Stimulated activated CD8-positive, alpha-beta memory T cell treated with anti-CD3 and anti-CD28 coated beads, Interleukin-7, amount 100 ng/mL, for 48 hours (primary cell): ENCODE data around the gene TCHP.
"Not testable (repeated sequence)": the region's sequence is repeated elsewhere in the genome, so short reads cannot be mapped to it uniquely, and the experiment has no call there.

ENCODE experiments used
- DNase-seq, 2 donors: peaks; one replicate each; pipeline ENCODE4 v3.0.0-alpha.2; 2020; ENCODE audit warnings: low read depth in 1 of 2; ENCODE audit errors: extremely low read depth in 1 of 2

The TCHP gene

DNA sequence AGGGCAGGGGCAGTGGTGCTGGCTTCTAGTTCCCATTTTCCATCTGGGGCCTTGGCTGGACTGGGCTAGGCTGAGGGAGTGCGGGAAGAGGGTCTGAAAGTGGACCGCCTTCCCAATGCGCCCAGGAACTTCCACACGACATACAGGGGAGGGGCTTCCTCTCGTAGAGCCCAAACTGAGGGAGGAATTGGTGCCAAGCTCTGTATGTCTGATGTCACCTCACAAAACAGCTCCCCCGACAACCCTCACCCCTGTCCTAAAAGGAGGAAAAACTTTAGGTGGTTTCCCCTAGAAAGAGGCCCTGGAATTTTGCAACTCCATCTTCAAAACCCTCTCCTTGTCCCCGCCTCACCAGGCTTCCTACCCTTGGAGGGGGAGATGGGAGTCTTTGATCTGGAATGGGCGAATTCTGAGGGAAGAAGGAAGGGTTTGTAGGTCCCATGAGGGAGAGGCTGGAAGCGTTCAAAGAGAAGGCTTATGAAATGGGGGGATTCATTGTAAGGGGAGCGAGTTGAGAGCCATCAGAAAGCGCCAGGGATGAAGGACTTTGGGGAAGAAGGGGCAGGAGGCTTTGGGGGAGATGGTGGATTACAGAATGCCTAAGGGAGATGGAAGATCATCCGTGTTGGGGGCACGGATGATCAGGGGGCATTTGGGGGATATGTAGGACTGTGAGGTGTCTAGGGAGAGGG lies 20.6 kb upstream of the TCHP start:
- no peak for DNase-seq

DNA sequence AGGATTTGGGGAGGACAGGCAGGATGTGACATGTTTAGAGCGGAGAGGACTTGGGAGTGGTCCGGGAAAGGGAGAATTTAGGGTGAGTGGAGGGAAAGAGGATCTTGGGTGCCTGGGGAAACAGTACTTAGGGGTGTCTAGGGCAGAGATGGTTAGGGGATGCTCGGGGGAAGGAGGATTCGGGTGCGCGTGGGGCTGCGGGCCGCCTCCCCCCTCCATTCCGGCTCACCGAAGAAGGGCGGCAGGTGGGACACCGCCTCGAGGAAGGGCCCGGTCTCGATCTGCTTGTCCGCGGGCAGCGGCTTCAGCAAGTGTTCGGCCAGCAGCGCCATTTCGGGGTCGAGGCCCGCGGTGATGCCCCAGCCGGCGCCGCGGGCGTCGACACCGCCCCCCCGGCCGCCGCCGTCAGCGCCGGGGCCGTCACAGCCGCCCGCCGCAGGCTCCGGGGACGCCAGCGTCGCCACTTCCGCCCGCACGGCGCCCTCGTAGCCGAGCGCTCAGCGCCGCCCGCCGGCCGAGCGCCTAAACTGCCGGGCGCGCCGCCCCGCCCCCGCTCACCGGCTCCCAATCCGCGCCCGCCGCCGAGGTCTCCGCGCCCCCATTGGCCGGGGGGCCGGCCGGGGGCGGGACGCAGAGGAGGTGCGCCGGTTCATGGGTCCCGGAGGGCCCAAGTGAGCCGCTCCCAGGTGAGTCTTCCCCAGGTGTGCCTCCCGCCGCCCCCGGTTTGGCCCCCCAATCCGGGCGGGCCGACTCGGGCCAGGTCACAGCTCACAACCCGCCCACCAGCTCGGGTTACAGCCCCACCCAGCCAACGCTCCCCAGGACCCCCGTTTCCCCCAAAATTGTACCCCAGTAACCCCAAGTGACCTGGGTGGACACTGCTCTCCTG lies 19.8 kb upstream of the TCHP start, which contains the start of gene GLTP:
Gene GLTP (minus strand): TSS at position 499 of the 889 bp plus-strand sequence. CDS start 167 bp downstream, at position 332.
- DNase-seq: peak; percentile 67 to 82

DNA sequence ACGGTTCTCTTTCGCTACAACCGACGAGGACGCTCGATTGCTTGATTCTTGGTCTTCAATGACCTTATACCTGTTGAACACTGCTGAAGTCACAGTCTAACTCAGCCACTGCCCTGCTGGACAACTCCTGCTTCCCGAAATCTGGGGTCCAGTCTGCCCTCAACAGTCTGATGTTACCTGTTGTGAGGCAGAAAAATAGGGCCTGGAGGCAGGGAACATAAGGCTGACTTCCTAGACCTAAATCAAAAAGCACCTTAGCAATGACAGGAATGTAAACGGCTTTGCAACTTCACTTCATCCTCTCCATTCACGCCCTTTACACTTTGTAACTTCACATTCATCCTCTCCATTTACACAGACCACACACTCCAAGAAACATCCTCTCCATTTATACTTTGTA lies 19.1 kb upstream of the TCHP start:
- DNase-seq: no peak

DNA sequence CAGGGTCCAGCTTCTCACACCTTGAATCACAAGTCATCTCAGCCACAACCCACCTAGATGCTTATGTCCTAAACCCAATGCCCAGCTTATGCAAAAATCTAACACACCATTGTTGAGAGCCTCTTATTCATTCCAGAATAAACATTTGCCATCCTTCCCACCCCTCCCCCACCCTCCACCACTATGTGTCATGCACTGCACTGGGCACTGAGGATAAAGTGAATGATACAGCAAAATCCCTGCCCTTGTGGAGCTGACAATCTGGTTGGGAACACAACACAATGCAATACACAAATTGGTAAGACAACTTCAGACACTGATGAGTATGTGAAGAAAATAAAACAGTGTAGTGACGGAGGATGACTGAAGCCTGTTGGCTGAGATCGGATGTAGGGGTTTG lies 18.3 kb upstream of the TCHP start:
- DNase-seq: no peak

DNA sequence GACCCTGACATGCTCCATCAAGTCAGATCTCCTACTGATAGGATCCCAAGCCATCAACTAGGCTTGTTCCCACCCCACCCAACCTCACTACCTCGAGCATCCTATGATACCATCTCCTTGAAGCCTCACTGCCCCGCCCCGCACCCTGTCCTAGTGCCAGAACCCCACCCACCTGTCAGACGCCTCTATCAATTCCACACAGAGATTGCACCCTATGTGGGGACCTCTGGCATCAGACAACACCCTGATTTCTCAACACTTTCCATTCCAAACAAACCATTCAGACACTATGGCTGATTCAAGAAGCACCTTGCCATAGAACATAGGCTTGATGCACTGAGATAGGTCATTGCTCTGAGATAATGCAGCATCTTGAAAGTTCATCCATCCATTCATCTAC lies 16.6 kb upstream of the TCHP start:
- no peak for DNase-seq

DNA sequence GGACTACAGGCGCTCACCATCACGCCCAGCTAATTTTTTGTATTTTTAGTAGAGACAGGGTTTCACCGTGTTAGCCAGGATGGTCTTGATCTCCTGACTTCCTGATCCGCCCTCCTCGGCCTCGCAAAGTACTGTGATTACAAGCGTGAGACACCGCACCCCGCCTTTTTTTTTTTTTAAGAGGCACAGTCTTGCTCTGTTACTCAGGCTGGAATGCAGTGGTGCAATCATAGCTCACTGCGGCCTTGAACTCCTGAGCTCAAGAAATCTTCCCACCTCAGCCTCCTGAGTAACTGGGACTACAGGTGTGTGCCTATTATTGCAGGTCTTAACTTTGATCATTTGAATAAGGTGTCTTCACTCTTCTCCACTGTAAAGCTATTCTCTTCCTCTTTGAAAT lies 14.5 kb upstream of the TCHP start:
- no peak for DNase-seq

DNA sequence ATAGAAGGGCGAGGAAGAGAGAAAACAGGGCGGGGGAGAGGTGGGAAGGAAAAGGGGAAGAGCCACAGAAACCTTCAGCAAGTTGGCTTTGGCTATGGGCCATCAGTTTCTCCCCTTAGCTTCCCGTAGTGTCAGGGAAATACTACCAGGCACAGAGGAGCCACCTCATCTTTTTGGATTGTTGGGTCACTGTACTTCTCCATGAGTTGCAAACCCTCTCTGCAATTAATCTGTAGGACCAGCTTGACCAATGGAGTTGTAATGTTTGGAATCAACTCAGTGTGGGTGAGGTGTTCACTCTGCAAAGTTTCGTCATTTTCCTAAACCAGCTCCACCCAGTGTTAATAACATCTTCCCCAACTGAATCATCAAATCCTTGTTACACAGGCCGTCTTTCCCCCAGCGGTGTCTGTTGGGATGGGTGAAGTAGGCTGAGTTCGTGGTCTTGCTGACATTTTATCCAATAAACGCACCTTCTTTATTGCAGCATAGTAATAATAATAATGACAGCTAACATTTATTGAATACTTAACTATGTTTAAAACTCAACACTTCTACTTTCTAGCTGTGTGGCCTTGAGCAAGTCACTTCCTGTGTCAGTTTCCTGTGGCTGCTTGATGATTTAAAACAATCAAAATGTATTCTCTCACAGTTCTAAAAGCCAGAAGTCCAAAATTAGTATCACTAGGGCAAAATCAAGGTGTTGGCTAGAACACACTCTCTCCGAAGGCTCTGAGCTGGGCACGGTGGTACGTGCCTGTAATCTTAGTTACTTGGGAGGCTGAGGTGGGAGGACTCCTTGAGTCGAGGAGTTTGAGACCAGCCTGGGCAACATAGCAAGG lies 11.7 kb upstream of the TCHP start:
- no peak for DNase-seq

DNA sequence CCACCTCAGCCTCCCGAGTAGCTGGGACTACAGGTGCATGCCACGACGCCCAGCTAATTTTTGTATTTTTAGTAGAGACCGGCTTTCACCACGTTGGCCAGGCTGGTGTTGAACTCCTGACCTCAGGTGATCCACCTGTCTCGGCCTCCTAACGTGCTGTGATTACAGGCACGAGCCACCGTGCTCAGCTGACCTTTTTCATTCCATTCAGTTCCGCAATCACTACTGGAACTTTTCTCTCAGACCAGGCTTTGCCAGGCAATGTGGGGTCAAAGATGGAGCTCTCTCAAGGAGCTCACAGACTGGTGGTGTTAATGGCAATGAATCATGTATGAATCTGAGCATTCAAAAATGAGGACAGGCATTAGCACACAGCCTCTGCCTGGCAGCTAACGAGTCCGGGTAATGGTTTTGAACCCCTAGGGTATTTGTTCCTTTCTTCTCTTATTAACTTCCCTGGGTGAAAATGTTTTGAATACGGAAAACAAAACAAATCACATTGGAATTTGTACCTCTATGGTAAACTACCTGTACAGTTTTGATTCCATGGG lies 9.4 kb upstream of the TCHP start:
- DNase-seq: no peak

DNA sequence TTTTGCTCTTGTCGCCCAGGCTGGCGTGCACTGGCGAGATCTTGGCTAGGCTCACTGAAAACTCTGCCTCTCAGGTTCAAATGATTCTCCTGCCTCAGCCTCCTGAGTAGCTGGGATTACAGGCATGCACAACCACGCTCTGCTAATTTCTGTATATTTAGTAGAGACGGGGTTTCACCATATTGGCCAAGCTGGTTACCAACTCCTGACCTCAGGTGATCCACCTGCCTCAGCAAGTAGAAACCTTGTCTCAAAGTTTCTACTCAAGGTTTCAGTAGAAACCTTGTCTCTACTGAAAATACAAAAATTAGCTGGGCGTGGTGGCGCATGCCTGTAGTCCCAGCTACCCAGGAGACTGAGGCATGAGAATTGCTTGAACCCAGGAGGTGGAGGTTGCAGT lies 8.3 kb upstream of the TCHP start:
- DNase-seq: not testable (repeated sequence)

DNA sequence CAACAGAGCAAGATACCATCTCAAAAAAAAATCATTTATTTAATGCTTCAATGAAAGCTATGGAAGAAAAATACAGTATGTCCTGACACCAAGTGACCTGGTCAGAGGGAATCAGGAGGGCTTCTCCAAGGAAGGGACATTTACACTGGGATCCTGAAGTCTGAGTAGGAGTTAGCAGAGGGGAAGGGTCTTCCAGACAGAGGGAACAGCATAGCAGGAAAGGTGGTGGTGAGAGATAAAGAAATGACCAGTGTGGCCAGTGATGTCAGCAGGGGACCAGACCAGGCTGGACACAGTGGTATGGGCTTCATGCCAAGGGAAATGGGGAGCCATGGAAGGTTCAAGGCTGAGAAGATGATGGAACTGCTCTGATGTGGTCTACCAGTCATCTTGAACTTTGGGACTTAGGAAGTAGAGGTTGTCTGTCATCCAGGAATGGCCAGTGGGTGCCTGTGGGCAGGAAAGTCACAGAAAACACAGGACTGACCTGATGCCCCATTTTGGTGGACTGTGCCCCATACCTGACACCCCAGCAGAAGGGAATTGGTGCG lies 7.8 kb upstream of the TCHP start:
- DNase-seq: no peak

DNA sequence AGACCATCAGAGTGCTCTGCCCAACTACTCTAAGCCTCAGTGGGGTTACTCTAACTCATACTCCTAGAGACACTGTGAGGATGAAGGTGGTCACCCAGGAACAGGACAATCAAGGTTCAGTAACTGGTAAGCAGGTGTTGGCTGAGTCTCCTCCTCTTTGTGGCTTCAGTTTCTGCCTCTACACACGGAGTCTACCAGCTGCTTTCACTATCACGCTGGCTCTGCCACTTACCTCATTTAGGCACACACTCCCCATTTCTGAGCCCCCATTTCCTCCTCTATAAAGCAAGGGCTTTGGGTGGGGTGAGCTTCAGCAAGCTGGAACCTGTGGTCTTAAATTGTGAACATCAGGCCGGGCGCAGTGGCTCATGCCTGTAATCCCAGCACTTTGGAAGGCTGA lies 7.3 kb upstream of the TCHP start:
- DNase-seq: no peak

DNA sequence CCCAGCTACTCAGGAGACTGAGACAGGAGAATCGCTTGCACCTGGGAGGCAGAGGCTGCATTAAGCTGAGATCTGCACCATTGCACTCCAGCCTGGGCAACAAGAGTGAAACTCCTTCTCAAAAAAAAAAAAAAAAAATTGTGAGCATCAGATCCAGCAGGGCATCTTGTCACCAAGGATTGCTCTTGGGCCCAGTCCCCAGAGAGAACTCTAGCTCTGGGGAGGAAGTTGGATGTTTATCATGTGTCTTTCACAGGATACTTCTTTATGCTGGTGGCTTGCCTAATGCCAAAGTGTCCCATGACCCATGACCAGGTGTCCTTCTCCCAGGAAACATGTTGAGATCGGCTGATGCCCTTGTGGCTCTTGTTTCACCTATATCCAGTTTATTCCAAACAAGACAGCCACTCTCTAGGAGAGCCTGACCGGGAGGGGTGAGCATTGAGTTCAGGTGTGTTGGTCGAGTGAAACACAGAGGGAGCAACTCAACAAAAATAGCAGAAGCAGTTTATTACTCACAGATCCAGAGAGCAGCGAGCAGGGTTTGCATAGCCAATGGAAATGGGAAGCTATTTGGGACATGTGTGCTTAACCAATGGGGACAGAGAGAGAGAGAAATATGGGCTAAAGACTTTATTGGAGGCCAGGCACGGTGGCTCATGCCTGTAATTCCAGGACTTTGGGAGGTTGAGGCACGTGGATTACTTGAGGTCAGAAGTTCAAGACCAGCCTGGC lies 6.6 kb upstream of the TCHP start:
- DNase-seq: no peak

DNA sequence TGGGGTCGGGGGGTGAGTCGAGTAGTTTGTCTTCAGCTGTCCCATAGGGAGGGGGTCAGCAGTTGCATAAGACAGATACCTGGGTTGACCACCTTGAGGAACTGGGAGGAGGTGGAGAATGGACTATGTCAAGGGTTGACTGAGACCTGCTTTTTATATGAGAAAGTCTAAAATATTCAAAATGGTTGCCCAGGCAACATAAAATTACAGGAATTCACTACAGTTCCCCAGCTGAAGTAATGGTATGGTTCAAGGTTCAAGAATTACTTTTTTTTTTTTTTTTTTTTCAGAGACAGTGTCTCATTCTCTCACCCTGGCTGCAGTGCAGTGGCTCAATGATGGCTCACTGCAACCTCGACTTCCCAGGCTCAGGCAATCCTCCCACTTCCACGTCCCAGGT lies 5.1 kb upstream of the TCHP start:
- no peak for DNase-seq

DNA sequence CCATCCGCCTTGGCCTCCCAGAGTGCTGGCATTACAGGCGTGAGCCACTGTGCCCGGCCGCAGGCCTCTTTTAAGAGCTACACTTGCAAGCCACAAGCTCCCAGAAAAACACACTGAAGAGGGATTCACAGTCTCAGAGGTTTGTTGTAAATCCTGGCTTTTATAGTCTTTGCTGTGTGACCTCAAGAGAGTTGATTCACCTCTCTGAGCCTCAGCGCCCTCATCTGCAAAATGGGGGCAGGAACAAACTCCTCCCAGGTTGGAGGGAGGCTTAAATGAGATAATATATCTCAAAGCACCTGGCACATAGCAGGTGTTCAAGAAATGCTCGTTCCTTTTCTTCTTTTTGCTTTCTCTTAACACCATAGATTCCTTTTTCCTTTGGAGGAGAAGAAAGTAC lies 3.9 kb upstream of the TCHP start:
- DNase-seq: no peak

DNA sequence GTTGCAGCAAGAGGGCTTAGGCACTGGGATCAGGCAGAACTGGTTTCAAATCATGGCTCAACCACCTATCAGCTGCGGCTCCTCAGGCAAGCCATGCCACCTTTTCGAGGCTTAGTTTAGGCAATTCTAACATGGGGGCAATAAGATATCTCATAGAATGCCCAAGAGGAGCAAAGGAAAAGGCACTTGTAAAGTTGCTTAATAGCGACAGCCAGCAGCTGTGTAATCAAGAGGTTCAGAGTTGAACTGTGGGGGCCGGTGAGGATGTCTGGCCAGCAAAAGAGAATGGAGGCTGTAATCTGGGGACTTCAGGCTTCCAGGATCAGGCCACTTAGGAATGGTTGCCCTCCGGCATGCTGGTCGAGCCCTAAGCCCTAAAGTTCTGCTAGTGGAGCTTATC lies 3.0 kb upstream of the TCHP start:
- no peak for DNase-seq

DNA sequence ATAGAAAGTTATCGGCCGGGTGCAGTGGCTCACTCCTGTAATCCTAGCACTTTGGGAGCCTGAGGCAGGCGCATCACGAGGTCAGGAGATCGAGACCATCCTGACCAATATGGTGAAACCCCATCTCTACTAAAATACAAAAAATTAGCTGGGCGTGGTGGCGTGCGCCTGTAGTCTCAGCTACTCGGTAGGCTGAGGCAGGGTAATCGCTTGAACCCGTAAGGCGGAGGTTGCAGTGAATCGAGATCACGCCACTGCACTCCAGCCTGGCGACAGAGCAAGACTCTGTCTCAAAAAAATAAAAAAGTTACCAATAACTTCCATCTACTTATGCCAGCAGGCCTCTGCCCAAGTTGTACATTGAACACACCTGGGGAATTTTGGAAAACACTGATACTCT lies 729 bp upstream of the TCHP start:
- DNase-seq: not testable (repeated sequence)

DNA sequence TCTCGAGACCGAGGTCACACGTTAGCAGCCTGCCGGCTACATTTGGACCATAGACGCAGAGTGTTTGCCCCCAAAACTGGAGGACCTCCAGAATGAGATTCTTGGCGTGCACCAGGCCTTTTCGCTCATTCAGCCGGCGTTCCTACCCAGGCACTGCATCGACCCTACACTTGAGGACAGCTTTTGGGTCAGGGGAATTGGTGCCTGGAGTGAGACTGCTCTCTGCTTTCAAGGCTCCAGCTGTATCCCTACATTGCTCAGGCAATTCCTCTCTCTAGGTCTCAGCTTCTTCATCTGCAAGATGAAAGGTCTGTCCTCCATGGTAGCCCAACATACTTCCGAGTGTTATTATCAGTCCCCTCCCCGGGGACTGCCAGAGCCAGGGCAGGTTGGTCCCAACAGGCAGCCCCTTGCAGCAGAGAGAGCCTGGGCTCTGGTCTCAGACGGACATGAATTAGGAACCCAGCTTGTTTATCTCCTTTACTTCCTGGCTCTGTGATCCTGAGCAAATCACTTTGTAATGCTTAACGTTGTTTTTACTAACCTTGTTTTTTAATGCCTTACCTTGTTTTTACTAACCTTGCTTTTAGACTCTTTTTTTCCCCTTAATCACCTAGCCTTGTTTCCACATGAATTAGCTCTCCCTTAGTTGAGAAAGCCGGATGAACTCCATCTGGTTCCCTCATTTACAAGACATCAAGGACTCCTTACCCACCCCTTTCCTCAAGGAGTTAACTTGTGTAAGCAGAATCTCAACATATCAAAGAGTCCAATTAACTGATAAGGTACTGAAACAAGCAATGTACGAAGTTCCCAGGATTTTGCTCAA lies 892 bp downstream of the TCHP start:
- DNase-seq: no peak

DNA sequence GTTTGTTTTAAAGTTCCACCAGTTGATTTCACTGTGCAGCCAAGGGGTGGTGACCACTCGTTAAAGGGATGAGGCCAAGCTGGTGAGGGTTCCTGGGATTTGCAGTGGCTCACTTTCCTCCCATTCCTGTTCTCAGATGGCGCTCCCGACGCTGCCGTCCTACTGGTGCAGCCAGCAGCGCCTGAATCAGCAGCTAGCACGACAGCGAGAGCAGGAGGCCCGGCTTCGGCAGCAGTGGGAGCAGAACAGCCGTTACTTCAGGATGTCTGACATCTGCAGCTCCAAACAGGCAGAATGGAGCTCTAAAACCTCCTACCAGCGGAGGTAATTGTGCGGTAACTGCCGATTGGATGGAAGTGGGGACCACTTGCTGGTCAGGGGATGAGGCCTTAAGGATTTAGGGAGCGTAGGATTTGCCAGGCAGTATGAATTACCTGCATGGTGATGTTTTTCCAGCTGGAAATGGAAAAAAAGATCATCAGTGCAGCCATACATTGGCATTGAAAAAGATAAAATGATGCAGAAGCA lies 2.9 kb downstream of the TCHP start:
- DNase-seq: no peak

DNA sequence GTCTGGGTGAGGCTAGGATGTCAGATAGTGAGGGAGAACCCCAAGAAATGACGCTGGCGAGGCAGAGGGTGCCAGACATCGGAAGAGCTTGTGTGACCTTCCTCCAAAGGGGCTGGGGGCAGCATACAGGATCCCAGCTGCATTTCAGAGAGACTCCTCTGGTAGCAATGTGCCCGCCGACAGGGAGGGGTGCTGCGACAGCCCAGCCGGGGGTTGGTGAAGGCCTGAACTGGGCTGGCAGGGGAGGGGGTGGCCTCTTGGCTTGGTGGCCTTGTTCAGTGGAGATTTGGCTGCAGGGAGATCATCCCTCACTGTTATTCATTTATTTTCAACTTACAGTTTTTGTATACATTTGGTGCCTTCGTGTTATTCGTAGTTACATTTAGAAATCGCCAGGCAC lies 5.2 kb downstream of the TCHP start:
- DNase-seq: no peak
